HCT116 (cell line): ENCODE measurements around the gene ZNF593.

ENCODE experiments used
- CEBPB ChIP-seq: IDR thresholded peaks from 2 replicates; pipeline ENCODE4 v1.6.1; 2012; ENCODE audit warnings: low read depth
- POLR2A ChIP-seq: IDR thresholded peaks from 2 replicates; pipeline ENCODE4 v1.7.0; 2011; ENCODE audit warnings: borderline replicate concordance; ENCODE audit not compliant: insufficient read depth, insufficient read length; ENCODE audit errors: extremely low read depth
- RAD21 ChIP-seq: IDR thresholded peaks from 2 replicates; pipeline ENCODE4 v1.6.1; 2012; ENCODE audit warnings: low read depth, mild to moderate bottlenecking
- SIN3A ChIP-seq: IDR thresholded peaks from 2 replicates; pipeline ENCODE4 v1.6.1; 2012; ENCODE audit warnings: low read depth
- SP1 ChIP-seq: IDR thresholded peaks from 2 replicates; pipeline ENCODE4 v1.6.1; 2012; ENCODE audit warnings: low read depth
- SRF ChIP-seq: IDR thresholded peaks from 2 replicates; pipeline ENCODE4 v1.6.1; 2012; ENCODE audit warnings: low read depth
- YY1 ChIP-seq: IDR thresholded peaks from 2 replicates; pipeline ENCODE4 v1.6.1; 2011; ENCODE audit warnings: low read length, low read depth, moderate library complexity, mild to moderate bottlenecking; ENCODE audit not compliant: insufficient replicate concordance; ENCODE audit errors: extremely low read depth
- TF ChIP-seq, protein P1 (sequence below), 3 experiments: fragments of 200-600 bp in 1 of 3; sonication (generic) in 1 of 3; IDR thresholded peaks in 2 of 3; conservative IDR thresholded peaks in 1 of 3; 2 replicates each; pipeline ENCODE4 v1.5.1; 2012 to 2017; ENCODE audit warnings: low read depth in 2 of 3, low read length in 2 of 3, antibody characterized with exemption in 1 of 3, borderline replicate concordance in 1 of 3, control low read depth in 1 of 3, mild to moderate bottlenecking in 1 of 3, mixed read lengths in 1 of 3, mixed run types in 1 of 3, moderate library complexity in 1 of 3; ENCODE audit not compliant: insufficient read depth in 1 of 3
- TF ChIP-seq, protein P2 (sequence below): IDR thresholded peaks from 2 replicates; pipeline ENCODE4 v1.6.1; 2012

DNA sequence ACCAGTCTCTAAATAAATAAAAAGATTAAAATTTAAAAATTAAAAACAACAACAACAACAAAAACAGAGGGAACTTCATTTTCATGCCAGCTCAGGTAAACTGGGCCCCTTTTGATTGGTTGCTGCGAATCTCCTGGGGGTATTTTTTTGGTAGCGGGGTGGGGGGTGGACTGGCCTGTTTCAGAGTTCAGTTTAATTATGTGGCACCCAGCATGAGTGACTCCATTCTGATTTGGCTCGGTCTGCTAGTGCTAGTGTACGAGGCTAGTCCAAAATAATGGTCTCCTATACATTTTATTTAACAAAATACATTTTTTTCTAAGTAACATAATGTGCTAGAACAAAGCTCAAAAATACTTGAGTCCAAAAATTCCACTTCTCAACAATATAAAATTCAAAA, 39.9 kb upstream of the ZNF593 start:
- TF ChIP-seq, protein P1, sequence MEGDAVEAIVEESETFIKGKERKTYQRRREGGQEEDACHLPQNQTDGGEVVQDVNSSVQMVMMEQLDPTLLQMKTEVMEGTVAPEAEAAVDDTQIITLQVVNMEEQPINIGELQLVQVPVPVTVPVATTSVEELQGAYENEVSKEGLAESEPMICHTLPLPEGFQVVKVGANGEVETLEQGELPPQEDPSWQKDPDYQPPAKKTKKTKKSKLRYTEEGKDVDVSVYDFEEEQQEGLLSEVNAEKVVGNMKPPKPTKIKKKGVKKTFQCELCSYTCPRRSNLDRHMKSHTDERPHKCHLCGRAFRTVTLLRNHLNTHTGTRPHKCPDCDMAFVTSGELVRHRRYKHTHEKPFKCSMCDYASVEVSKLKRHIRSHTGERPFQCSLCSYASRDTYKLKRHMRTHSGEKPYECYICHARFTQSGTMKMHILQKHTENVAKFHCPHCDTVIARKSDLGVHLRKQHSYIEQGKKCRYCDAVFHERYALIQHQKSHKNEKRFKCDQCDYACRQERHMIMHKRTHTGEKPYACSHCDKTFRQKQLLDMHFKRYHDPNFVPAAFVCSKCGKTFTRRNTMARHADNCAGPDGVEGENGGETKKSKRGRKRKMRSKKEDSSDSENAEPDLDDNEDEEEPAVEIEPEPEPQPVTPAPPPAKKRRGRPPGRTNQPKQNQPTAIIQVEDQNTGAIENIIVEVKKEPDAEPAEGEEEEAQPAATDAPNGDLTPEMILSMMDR (IDR thresholded peaks at IDR 0.05 in 2 of 3, conservative IDR thresholded peaks at IDR 0.05 in 1 of 3; ENCODE audit: borderline replicate concordance in 1 of 3, insufficient read depth in 1 of 3, low read depth in 2 of 3, low read length in 2 of 3): no peak
- TF ChIP-seq RAD21 (no peak), POLR2A (no peak), CEBPB (no peak), SP1 (no peak), SIN3A (no peak), YY1 (no peak), SRF (no peak)
- TF ChIP-seq, protein P2, sequence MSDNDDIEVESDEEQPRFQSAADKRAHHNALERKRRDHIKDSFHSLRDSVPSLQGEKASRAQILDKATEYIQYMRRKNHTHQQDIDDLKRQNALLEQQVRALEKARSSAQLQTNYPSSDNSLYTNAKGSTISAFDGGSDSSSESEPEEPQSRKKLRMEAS: no peak
